H1 (cell line): ENCODE results near the gene EPHB1. TPM values are rescaled to one million over a fixed set of nuclear protein-coding genes. Genes with fewer than 3 reads are reported as not detected.

ENCODE experiments used
- NANOG ChIP-seq: IDR thresholded peaks from 2 replicates; pipeline ENCODE4 v1.6.1; 2011; ENCODE audit warnings: low read length, low read depth, mild to moderate bottlenecking, inconsistent platforms; ENCODE audit not compliant: insufficient read depth, poor library complexity, severe bottlenecking
- RAD21 ChIP-seq, 2 experiments: IDR thresholded peaks in 1 of 2; conservative IDR thresholded peaks in 1 of 2; 2 replicates each; pipeline ENCODE4 v1.6.1; 2011; ENCODE audit warnings: low read depth in 2 of 2, low read length in 2 of 2, improper control_type of control experiment in 1 of 2, inconsistent platforms in 1 of 2, mild to moderate bottlenecking in 1 of 2, moderate library complexity in 1 of 2
- RFX5 ChIP-seq: IDR thresholded peaks from 2 replicates; pipeline ENCODE4 v1.6.1; 2011; ENCODE audit warnings: low read depth, low read length, improper control_type of control experiment, borderline replicate concordance
- polyA plus RNA-seq, 7 experiments: library from polyadenylated mRNA; depleted of rRNA in 3 of 7; stranded (reverse) in 5 of 7; unstranded in 2 of 7; fragments of >200 nt in 5 of 7; fragments of 200-250 nt in 2 of 7; gene quantifications; 1 replicate in 5 of 7; 2 replicates in 1 of 7; 4 replicates in 1 of 7; pipeline versions ENCODE4 v1.2.1 to v1.2.3, GENCODE V29; 2011 to 2013; ENCODE audit warnings: missing spikeins in 2 of 7, mixed read lengths in 2 of 7
- total RNA-seq: library from RNA; stranded (reverse); fragmentation: NEBNext Ultra II Directional; extraction: Animal tissue kit (Norgen Biotek cat#: 25700); gene quantifications from 2 replicates; pipeline ENCODE4 v1.2.1, GENCODE V29; 2021
- TF ChIP-seq, protein P1 (sequence below): IDR thresholded peaks from 2 replicates; pipeline ENCODE4 v1.6.1; 2012; ENCODE audit warnings: inconsistent platforms

Gene EPHB1
- total and polyA plus RNA-seq, 2 of the 8 experiments (the other 6 are each of a cell fraction or from before 2014, with no cell fraction given): 3.5 to 5.9 TPM

DNA sequence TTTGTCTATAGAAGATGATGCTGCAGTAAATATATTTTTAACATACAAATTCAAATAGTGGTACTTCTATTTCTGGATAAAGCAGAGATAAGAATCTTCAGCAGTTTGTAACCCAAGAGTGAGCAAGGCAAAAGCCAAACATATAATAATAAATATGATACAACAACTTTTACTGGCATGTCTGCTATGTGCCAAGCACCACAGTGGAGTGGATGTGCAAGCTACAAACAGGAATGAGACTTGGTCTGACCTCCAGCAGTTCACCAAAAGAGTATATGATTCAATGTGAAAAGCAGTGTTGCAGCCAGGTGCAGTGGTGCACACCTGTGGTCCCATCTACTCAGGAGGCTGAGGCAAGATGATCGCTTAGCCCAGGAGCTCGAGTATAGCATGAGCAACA lies 395.6 kb downstream of the EPHB1 start (continued):
- no peak for TF ChIP-seq RFX5
- TF ChIP-seq RAD21 (IDR thresholded peaks at IDR 0.05 in 1 of 2, conservative IDR thresholded peaks at IDR 0.05 in 1 of 2; ENCODE audit: low read depth in 2 of 2, low read length in 2 of 2): no peak
- no peak for TF ChIP-seq NANOG
- TF ChIP-seq, protein P1, sequence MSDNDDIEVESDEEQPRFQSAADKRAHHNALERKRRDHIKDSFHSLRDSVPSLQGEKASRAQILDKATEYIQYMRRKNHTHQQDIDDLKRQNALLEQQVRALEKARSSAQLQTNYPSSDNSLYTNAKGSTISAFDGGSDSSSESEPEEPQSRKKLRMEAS: no peak
